ENCODE data around the gene PSMB9.
"Not testable (repeated sequence)": the region's sequence is repeated elsewhere in the genome, so short reads cannot be mapped to it uniquely, and the experiment has no call there.

PSMB9 gene

GRCh38 chr6:32862725-32863124 lies 8.7 kb downstream of the PSMB9 start:
- no peak for DNase-seq (ENCODE audit: low read depth)

GRCh38 chr6:32865724-32866443 lies 11.9 kb downstream of the PSMB9 start:
- DNase-seq (ENCODE audit: low read depth) = no peak

GRCh38 chr6:32867022-32867477 lies 13.1 kb downstream of the PSMB9 start:
- DNase-seq (ENCODE audit: low read depth) = no peak

- DNase-seq (ENCODE audit: low read depth) = no peak
Observed at GRCh38 chr6:32867554-32868256, 13.7 kb downstream of the PSMB9 start.

- DNase-seq (ENCODE audit: low read depth) = peak; percentile 92
Observed at GRCh38 chr6:32868257-32868788, 14.3 kb downstream of the PSMB9 start.

- DNase-seq (ENCODE audit: low read depth) = not testable (repeated sequence)
Observed at GRCh38 chr6:32873947-32874346, 20.0 kb downstream of the PSMB9 start.

GRCh38 chr6:32876603-32877002 lies 22.6 kb downstream of the PSMB9 start:
- no peak for DNase-seq (ENCODE audit: low read depth)

- no peak for DNase-seq (ENCODE audit: low read depth)
Observed at GRCh38 chr6:32879691-32880090, 25.7 kb downstream of the PSMB9 start.

GRCh38 chr6:32880962-32881361 lies 27.0 kb downstream of the PSMB9 start:
- not testable (repeated sequence) for DNase-seq (ENCODE audit: low read depth)

- DNase-seq (ENCODE audit: low read depth) = no peak
Observed at GRCh38 chr6:32882879-32883250, 28.9 kb downstream of the PSMB9 start.

- DNase-seq (ENCODE audit: low read depth) = no peak
Observed at GRCh38 chr6:32883789-32884188, 29.8 kb downstream of the PSMB9 start.

- DNase-seq (ENCODE audit: low read depth) = no peak
Observed at GRCh38 chr6:32885698-32886286, 31.8 kb downstream of the PSMB9 start.

- DNase-seq (ENCODE audit: low read depth) = no peak
Observed at GRCh38 chr6:32886681-32887383, 32.8 kb downstream of the PSMB9 start.

- no peak for DNase-seq (ENCODE audit: low read depth)
Observed at GRCh38 chr6:32887616-32888015, 33.6 kb downstream of the PSMB9 start.

GRCh38 chr6:32888576-32888975 lies 34.6 kb downstream of the PSMB9 start:
- DNase-seq (ENCODE audit: low read depth) = no peak

- DNase-seq (ENCODE audit: low read depth) = no peak
Observed at GRCh38 chr6:32889533-32889932, 35.5 kb downstream of the PSMB9 start.

- no peak for DNase-seq (ENCODE audit: low read depth)
Observed at GRCh38 chr6:32890831-32891230, 36.8 kb downstream of the PSMB9 start.

GRCh38 chr6:32894085-32895005 lies 40.4 kb downstream of the PSMB9 start:
- DNase-seq (ENCODE audit: low read depth) = peak; percentile 94

- no peak for DNase-seq (ENCODE audit: low read depth)
Observed at GRCh38 chr6:32895006-32895345, 41.0 kb downstream of the PSMB9 start.

GRCh38 chr6:32903952-32904351 lies 50.0 kb downstream of the PSMB9 start:
- no peak for DNase-seq (ENCODE audit: low read depth)

- no peak for DNase-seq (ENCODE audit: low read depth)
Observed at GRCh38 chr6:32905078-32905477, 51.1 kb downstream of the PSMB9 start.
